ENCODE results near the gene ADGRA1.

- TF ChIP-seq CTCF (IDR thresholded peaks at IDR 0.05; ENCODE audit: low read depth, low read length) (no peak), EZH2phosphoT487 (IDR thresholded peaks at IDR 0.05; ENCODE audit: low read depth) (no peak)
These were observed 27.2 kb downstream of the ADGRA1 start for GRCh38 chr10:133114726-133115452.
